ENCODE data around the gene TTLL11. TPM values are rescaled to one million over a fixed set of nuclear protein-coding genes. Genes with fewer than 3 reads are reported as not detected.

Gene TTLL11
- total RNA-seq, 6 donors from 2014 or later = 6.8 to 18.9 (median 12.9) TPM

DNA sequence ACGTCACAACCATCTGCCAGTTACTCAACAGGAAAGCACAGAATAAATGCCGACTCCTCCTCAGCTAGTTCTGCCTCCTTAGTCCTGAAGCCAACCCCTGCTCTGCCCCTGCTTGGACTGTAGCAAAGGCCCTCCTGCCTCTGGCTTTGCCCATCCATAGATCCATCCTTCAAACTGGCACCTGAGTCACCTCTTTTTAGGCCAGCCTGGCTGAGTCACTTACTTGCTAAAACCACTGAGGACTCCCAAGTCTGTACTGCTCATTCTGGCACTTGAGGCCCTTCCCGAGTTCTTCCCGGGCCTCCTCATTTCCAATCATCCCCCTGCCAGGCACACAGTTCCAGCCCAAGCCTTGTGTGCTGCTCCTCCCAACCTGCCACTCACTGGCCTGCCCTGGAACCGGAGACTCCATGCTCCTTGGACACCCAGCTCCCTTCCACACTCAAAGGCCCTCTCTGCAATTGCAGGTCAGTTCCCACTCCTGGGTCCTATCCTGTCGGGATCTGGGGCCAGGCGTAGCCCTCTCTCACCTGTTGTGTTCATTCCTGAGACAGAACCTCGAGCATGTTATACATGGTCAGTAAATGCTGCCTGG lies 221.6 kb downstream of the TTLL11 start:
- ATAC-seq (ENCODE audit: low FRiP score in 2 of 2) (peak in 1 of 2 donors; percentile 53), DNase-seq (no peak)
- no peak for TF ChIP-seq POLR2A (IDR thresholded peaks at IDR 0.05)
- TF ChIP-seq POLR2AphosphoS5 (IDR thresholded peaks at IDR 0.05) = no peak
- no peak for TF ChIP-seq EP300 (IDR thresholded peaks at IDR 0.05)
- TF ChIP-seq, protein P1, sequence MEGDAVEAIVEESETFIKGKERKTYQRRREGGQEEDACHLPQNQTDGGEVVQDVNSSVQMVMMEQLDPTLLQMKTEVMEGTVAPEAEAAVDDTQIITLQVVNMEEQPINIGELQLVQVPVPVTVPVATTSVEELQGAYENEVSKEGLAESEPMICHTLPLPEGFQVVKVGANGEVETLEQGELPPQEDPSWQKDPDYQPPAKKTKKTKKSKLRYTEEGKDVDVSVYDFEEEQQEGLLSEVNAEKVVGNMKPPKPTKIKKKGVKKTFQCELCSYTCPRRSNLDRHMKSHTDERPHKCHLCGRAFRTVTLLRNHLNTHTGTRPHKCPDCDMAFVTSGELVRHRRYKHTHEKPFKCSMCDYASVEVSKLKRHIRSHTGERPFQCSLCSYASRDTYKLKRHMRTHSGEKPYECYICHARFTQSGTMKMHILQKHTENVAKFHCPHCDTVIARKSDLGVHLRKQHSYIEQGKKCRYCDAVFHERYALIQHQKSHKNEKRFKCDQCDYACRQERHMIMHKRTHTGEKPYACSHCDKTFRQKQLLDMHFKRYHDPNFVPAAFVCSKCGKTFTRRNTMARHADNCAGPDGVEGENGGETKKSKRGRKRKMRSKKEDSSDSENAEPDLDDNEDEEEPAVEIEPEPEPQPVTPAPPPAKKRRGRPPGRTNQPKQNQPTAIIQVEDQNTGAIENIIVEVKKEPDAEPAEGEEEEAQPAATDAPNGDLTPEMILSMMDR (IDR thresholded peaks at IDR 0.05) = no peak
- WGBS, 2 donors = 81 to 92% methylated on average over 8 of the region's 8 CpGs
- H3K36me3 ChIP-seq = no peaks in the 10 kb centered on the region
- H3K4me3 ChIP-seq = no peak overlapping the region
- no peaks in the 10 kb centered on the region for H3K4me1 ChIP-seq
- no peaks in the 10 kb centered on the region for H3K9me3 ChIP-seq
- no peak overlapping the region for H3K27ac ChIP-seq
- H3K27me3 ChIP-seq = no peaks in the 10 kb centered on the region

DNA sequence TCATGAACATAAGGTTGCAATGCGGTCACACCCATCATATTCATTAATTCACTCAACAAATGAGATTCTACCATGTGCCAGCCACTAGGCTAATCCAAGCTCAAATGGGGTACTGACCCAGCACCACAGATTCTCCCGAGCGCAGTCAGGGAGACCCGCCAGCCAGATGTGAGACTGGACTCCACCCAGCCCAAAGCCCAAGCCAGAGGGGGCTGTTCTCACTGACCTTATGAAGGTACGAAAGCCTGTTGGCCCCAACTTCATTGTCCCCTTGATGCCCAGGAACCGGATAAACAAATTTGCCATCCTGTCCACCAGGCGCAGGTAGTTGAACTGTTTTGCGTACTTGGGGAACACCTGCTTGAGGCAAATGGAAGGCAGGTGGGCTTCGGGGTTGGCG lies 222.8 kb downstream of the TTLL11 start:
- ATAC-seq (ENCODE audit: low FRiP score in 2 of 2) = no peak
- WGBS, 2 donors = 92 to 99% methylated on average over 8 to 10 of the region's 10 CpGs
- Histone ChIP-seq H3K27ac (no peak overlapping the region), H3K36me3 (no peaks in the 10 kb centered on the region), H3K4me1 (no peaks in the 10 kb centered on the region), H3K27me3 (no peaks in the 10 kb centered on the region), H3K9me3 (no peaks in the 10 kb centered on the region), H3K4me3 (no peak overlapping the region)
- DNase-seq = no peak
- TF ChIP-seq EP300 (IDR thresholded peaks at IDR 0.05) (no peak), POLR2AphosphoS5 (IDR thresholded peaks at IDR 0.05) (no peak), POLR2A (IDR thresholded peaks at IDR 0.05) (no peak)
- TF ChIP-seq, protein P1 (IDR thresholded peaks at IDR 0.05) = no peak

DNA sequence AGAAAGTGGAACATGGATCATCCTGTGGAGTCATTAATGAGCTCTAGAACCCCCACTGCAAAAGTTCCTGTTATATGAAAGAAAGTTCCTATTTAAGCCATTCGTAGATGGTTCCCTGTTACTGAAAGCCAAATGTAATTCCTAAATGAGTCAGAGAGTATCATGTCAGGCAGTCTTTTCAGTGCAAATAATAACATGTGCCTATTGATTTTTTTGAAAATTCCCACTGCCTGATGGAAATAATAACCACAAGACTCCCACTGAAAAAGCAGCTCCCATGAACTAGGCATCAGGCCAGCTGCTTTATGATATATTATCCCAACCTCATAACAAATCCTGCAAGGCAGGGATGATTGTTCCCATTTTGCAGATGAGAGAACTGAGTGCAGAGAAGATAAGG lies 224.5 kb downstream of the TTLL11 start:
- no peaks in the 10 kb centered on the region for H3K4me1 ChIP-seq
- TF ChIP-seq, protein P1 (IDR thresholded peaks at IDR 0.05) = no peak
- TF ChIP-seq POLR2A (IDR thresholded peaks at IDR 0.05) = no peak
- no peak for TF ChIP-seq POLR2AphosphoS5 (IDR thresholded peaks at IDR 0.05)
- TF ChIP-seq EP300 (IDR thresholded peaks at IDR 0.05) = no peak
- WGBS, 2 donors = 82 to 96% methylated on average over 1 of the region's 1 CpG
- ATAC-seq (ENCODE audit: low FRiP score in 2 of 2) = no peak
- DNase-seq = no peak
- H3K4me3 ChIP-seq = no peak overlapping the region
- no peaks in the 10 kb centered on the region for H3K9me3 ChIP-seq
- no peak overlapping the region for H3K27ac ChIP-seq
- no peaks in the 10 kb centered on the region for H3K27me3 ChIP-seq
- no peaks in the 10 kb centered on the region for H3K36me3 ChIP-seq

DNA sequence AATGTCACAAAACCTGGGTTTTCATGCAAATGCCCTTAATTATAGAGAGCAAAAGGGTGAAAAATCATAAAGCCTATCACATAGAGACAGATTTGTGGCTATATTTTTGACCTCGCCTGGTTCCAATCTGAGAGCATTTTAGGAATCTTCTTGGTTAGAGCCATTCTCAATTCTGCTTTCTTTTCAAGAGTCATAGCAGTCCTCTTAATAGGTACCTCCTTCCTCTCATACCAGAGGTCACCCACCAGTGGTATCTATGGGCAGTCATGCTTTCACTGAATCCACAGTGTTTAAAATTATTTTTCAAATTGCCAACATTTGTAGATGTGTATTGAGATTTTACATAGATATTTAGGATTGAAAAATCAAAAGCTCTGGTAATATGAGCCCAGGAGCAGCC lies 226.2 kb downstream of the TTLL11 start:
- no peak for DNase-seq
- no peak for TF ChIP-seq EP300 (IDR thresholded peaks at IDR 0.05)
- TF ChIP-seq, protein P1 (IDR thresholded peaks at IDR 0.05) = no peak
- WGBS, 2 donors = 86 to 100% methylated on average over 1 of the region's 1 CpG

DNA sequence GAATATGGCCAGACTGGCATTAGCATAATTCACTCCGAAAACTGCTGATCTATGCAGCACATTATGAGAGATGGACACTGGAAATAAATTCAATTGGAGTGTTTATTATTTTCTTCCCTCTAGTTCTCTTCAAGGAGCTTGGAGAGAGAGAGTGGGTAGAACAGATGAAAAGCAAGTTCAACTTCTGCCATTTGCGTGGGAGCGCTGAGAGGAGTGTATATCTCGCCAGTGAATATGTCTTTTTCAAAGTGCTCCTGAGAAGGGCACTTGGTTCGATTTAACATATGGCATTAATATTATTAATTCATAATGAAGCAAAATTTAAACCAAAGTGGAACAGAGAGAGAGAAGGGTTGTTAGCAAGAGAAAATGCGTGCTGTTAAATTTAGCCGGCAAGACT lies 227.2 kb downstream of the TTLL11 start:
- ATAC-seq (ENCODE audit: low FRiP score in 2 of 2) (no peak), DNase-seq (no peak)
- WGBS, 2 donors = 91 to 95% methylated on average over 7 of the region's 7 CpGs

More for the DNA sequence above, 226.2 kb downstream of the TTLL11 start:
- no peak overlapping the region for H3K4me3 ChIP-seq
- H3K27ac ChIP-seq = no peak overlapping the region
- no peaks in the 10 kb centered on the region for H3K9me3 ChIP-seq
- ATAC-seq (ENCODE audit: low FRiP score in 2 of 2) = no peak
- H3K4me1 ChIP-seq = no peaks in the 10 kb centered on the region
- no peaks in the 10 kb centered on the region for H3K27me3 ChIP-seq
- no peaks in the 10 kb centered on the region for H3K36me3 ChIP-seq

More for the DNA sequence above, 227.2 kb downstream of the TTLL11 start:
- Histone ChIP-seq H3K4me3 (no peak overlapping the region), H3K27ac (no peak overlapping the region), H3K27me3 (no peaks in the 10 kb centered on the region), H3K9me3 (no peaks in the 10 kb centered on the region), H3K36me3 (no peaks in the 10 kb centered on the region), H3K4me1 (peaks cover 0 to 6% (median 1%) of the 10 kb centered on the region in 4 donors)
- TF ChIP-seq POLR2A (IDR thresholded peaks at IDR 0.05) (no peak), POLR2AphosphoS5 (IDR thresholded peaks at IDR 0.05) (no peak), EP300 (IDR thresholded peaks at IDR 0.05) (no peak)
- TF ChIP-seq, protein P1 (IDR thresholded peaks at IDR 0.05) = no peak

All from upper lobe of left lung (tissue), 6 donors.